Stimulated activated naive B cell treated with anti-CD40 and anti-IgM and Interleukin-4, amounts not matched to agents 10 μg/mL and 1 μg/mL and 100 μg/mL, for 72 hours (primary cell): ENCODE results near the gene ENKUR.

Experiments used
- ATAC-seq, 2 donors: fragments of 150-1000 bp; cut with Tn5 transposase; replicated peaks; 2 replicates each; pipeline ENCODE4 v1.10.0; 2021; ENCODE audit warnings: moderate library complexity in 1 of 2
- DNase-seq: peaks from one replicate; pipeline ENCODE4 v3.0.0; 2021
- H3K27ac Mint-ChIP-seq: one replicate; pipeline ENCODE4 v1.8.0; 2022; ENCODE audit warnings: mild to moderate bottlenecking, mixed read lengths
- H3K27me3 Mint-ChIP-seq, 2 donors: one replicate each; pipeline ENCODE4 v1.8.0; 2022; ENCODE audit warnings: mixed read lengths in 2 of 2
- H3K36me3 Mint-ChIP-seq, 2 donors: one replicate each; pipeline ENCODE4 v1.8.0; 2022; ENCODE audit warnings: mixed read lengths in 2 of 2, mild to moderate bottlenecking in 1 of 2
- H3K4me1 Mint-ChIP-seq, 2 donors: one replicate each; pipeline ENCODE4 v1.8.0; 2022; ENCODE audit warnings: mixed read lengths in 2 of 2, mild to moderate bottlenecking in 1 of 2
- H3K4me3 Mint-ChIP-seq, 2 donors: one replicate each; pipeline ENCODE4 v1.8.0; 2022; ENCODE audit warnings: mild to moderate bottlenecking in 2 of 2, mixed read lengths in 2 of 2, moderate library complexity in 1 of 2
- H3K9me3 Mint-ChIP-seq, 2 donors: one replicate each; pipeline ENCODE4 v1.8.0; 2022; ENCODE audit warnings: mixed read lengths in 2 of 2, mild to moderate bottlenecking in 1 of 2

ENKUR gene

GRCh38 chr10:24953675-24954074, 62.3 kb downstream of the ENKUR start:
- H3K4me1 Mint-ChIP-seq, result peaks cover 4 to 12% of the 10 kb centered on the region in 2 donors
- peak overlapping the region; percentile 27 for H3K27ac Mint-ChIP-seq

DNA sequence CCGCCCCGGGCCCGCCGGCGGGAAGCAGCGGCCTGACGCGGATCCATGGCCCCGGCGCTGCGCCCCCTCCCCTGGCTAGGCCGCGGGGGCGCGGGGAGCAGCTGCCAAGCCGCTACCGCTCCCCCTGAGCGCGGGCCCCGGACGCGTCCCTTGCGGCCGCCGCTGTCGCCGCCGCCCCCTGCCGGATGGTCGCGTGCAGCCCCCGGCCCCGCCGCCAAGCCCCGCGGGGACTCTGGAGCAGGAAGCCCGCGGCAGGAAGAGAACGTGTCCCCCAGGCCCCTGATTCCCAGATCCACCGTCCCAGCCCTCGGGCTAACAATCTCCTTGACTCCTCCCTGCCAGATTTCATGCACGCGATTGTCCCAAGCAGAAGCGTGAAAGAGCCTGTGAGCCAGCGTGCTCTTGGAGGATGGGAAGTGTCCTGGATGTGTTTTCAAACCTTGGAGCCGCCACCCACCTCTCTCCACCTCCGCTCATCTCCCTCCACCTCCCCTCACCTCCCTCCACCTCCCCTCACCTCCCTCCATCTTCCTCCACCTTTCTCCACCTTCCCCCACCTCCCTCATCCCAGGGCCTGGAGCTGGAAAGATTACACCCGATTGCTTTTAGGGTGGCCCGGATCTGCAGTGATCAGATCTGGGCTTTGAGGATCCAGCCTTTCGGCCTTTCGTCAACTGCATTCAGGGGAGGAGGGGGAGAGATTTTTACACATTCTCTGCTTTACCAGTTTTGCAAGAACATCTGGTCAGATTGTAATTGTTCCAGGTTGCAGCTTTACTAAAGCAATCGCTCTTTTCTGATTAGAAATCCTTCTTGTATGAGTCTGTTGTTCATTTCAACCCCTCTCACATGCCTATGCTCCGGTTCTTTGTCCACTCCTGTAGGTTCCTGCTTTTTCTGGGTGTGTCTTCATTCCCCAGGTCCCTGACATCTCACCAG, 63.0 kb downstream of the ENKUR start:
- Mint-ChIP-seq H3K36me3 (no peaks in the 10 kb centered on the region), H3K27me3 (peaks cover 45 to 63% of the 10 kb centered on the region in 2 donors), H3K9me3 (peaks cover 0 to 3% of the 10 kb centered on the region in 2 donors), H3K4me3 (peak overlapping the region; percentile 64 to 72), H3K4me1 (peaks cover 4 to 12% of the 10 kb centered on the region in 2 donors), H3K27ac (peak overlapping the region; percentile 27)
- ATAC-seq, result peak; percentile 59
- no peak for DNase-seq

More at GRCh38 chr10:24953675-24954074, 62.3 kb downstream of the ENKUR start:
- H3K27me3 Mint-ChIP-seq, result peaks cover 41 to 63% of the 10 kb centered on the region in 2 donors
- DNase-seq, result no peak
- H3K36me3 Mint-ChIP-seq, result no peaks in the 10 kb centered on the region
- H3K4me3 Mint-ChIP-seq, result peak overlapping the region; percentile 64 to 72
- H3K9me3 Mint-ChIP-seq, result peaks cover 0 to 3% of the 10 kb centered on the region in 2 donors
- ATAC-seq, result no peak

- peak within 1 kb of the TSS; percentile 73 to 80 for H3K4me3 Mint-ChIP-seq
- H3K27me3 Mint-ChIP-seq, result peaks cover 44 to 58% of the 10 kb centered on the region in 2 donors
- DNase-seq (no peak), ATAC-seq (peak; percentile 31 to 33)
- peak within 1 kb of the TSS; percentile 27 for H3K27ac Mint-ChIP-seq
- peaks cover 4 to 12% of the 10 kb centered on the region in 2 donors for H3K4me1 Mint-ChIP-seq
- H3K9me3 Mint-ChIP-seq, result peaks cover 0 to 3% of the 10 kb centered on the region in 2 donors
- H3K36me3 Mint-ChIP-seq, result no peaks in the 10 kb centered on the region
Observed at GRCh38 chr10:24952143-24952706, 63.7 kb downstream of the ENKUR start, which contains the start of gene PRTFDC1. Gene PRTFDC1 (minus strand): TSS chr10:24952606. CDS start chr10:24952575, 31 bp downstream.

DNA sequence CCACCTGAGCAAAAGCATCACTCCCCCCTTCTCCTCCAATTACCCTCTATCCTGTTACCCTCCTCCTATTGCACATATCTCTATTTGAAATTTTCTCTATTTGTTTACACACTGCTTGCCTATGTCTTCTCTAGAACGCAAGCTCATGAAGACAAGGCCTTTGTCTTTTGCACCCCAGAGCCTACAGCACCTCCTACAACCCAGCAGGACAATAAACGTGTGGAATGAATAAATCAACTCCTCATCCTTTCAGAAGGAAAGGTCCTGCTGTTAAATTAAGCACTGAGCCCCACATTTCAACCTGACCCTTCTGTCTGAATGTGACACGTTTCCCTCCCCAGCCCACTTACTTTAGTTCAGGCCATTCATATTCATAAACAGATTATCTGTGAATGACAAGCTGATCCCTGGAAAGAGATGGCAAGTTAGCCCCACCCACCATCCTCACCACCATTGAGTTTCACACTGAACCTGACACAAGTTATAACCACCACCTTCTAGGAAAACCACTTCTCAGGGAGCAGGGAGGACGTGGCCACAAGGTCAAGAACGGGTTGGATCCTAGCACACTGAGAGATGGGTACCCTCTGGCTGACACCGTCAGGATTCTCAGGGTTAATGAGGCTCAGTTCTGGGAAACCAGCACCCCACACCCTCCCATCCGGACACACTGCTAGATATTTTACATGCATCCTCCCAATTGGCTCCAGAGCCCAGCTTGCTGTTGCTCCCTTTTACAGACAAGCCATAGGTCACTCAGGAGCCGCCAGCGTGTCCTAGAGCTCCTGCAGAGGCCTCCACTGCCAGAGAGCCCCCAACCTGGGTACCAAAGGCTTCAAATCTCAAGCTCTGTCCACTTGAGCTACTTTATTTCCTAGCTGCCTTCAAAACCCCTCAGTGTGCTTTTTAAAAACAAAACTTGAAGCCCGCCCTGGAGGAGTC, 64.5 kb downstream of the ENKUR start:
- no peak for DNase-seq
- H3K36me3 Mint-ChIP-seq, result no peaks in the 10 kb centered on the region
- H3K27me3 Mint-ChIP-seq, result peaks cover 39 to 52% of the 10 kb centered on the region in 2 donors
- peak overlapping the region; percentile 73 to 80 for H3K4me3 Mint-ChIP-seq
- ATAC-seq, result no peak
- no peak overlapping the region for H3K27ac Mint-ChIP-seq
- H3K9me3 Mint-ChIP-seq, result peaks cover 0 to 3% of the 10 kb centered on the region in 2 donors
- peaks cover 4 to 12% of the 10 kb centered on the region in 2 donors for H3K4me1 Mint-ChIP-seq

GRCh38 chr10:24950439-24950838, 65.5 kb downstream of the ENKUR start:
- Mint-ChIP-seq H3K36me3 (no peaks in the 10 kb centered on the region), H3K27ac (no peak overlapping the region), H3K4me1 (peaks cover 4 to 12% of the 10 kb centered on the region in 2 donors), H3K27me3 (peaks cover 39 to 51% of the 10 kb centered on the region in 2 donors), H3K4me3 (no peak overlapping the region), H3K9me3 (peaks cover 0 to 3% of the 10 kb centered on the region in 2 donors)
- ATAC-seq, result no peak
- no peak for DNase-seq

- ATAC-seq, result no peak
- Mint-ChIP-seq H3K4me3 (no peak overlapping the region), H3K27me3 (peaks cover 39 to 48% of the 10 kb centered on the region in 2 donors), H3K27ac (no peak overlapping the region), H3K9me3 (peaks cover 0 to 1% of the 10 kb centered on the region in 2 donors), H3K36me3 (no peaks in the 10 kb centered on the region), H3K4me1 (peaks cover 4 to 12% of the 10 kb centered on the region in 2 donors)
- no peak for DNase-seq
Observed at GRCh38 chr10:24949616-24950015, 66.3 kb downstream of the ENKUR start.

GRCh38 chr10:24947304-24948097, 68.5 kb downstream of the ENKUR start:
- DNase-seq, result no peak
- Mint-ChIP-seq H3K4me3 (no peak overlapping the region), H3K36me3 (no peaks in the 10 kb centered on the region), H3K27ac (no peak overlapping the region), H3K27me3 (peaks cover 30 to 37% of the 10 kb centered on the region in 2 donors), H3K9me3 (peaks cover 0 to 1% of the 10 kb centered on the region in 2 donors), H3K4me1 (peaks cover 2 to 6% of the 10 kb centered on the region in 2 donors)
- ATAC-seq, result no peak

- Mint-ChIP-seq H3K9me3 (peaks cover 0 to 1% of the 10 kb centered on the region in 2 donors), H3K27ac (no peak overlapping the region), H3K36me3 (no peaks in the 10 kb centered on the region), H3K4me3 (no peak overlapping the region), H3K4me1 (no peaks in the 10 kb centered on the region), H3K27me3 (peaks cover 13 to 15% of the 10 kb centered on the region in 2 donors)
- no peak for ATAC-seq
- no peak for DNase-seq
Observed at GRCh38 chr10:24944512-24945255, 71.3 kb downstream of the ENKUR start.

DNA sequence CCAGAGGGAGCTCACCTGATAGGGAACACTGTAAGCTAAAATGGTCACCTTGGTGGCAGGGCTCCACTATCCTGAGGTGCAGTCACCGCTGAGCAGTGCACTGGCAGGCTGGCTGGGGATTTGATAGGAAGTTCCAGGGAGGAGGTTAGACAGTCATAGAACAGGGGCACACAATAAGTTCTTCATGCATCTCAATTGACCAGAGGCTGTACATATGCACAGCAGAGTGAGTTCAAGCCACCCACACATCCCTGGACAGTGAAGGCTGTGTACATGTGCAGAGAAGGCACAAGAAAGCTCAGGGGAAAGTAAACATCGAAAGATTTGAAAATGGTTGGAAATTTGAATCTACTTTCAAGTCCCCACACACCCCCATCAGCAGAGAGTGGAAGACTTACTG, 77.4 kb downstream of the ENKUR start:
- no peaks in the 10 kb centered on the region for H3K36me3 Mint-ChIP-seq
- no peak overlapping the region for H3K27ac Mint-ChIP-seq
- H3K4me3 Mint-ChIP-seq, result no peak overlapping the region
- peaks cover 2 to 4% of the 10 kb centered on the region in 2 donors for H3K9me3 Mint-ChIP-seq
- H3K27me3 Mint-ChIP-seq, result peaks cover 0 to 11% of the 10 kb centered on the region in 2 donors
- no peak for ATAC-seq
- no peaks in the 10 kb centered on the region for H3K4me1 Mint-ChIP-seq
- DNase-seq, result no peak

DNA sequence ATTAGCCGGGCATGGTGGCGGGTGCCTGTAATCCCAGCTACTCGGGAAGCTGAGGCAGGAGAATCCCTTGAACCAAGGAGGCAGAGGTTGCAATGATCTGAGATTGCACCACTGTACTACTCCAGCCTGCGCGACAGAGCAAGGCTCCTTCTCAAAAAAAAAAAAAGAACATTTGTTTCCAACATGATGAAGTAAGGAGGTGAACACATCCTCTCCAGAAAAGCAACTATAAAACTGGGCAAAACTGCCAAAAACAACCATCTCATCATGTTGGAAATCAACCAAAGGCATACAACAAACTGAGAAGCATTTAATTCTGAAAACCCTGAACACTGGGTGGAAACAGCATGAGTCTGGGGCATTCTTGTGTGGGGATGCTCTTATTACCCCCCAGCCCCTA, 77.9 kb downstream of the ENKUR start:
- Mint-ChIP-seq H3K27me3 (peaks cover 0 to 11% of the 10 kb centered on the region in 2 donors), H3K36me3 (no peaks in the 10 kb centered on the region), H3K9me3 (peaks cover 2 to 4% of the 10 kb centered on the region in 2 donors), H3K4me1 (no peaks in the 10 kb centered on the region), H3K27ac (no peak overlapping the region), H3K4me3 (no peak overlapping the region)
- DNase-seq (no peak), ATAC-seq (no peak)

- no peak for ATAC-seq
- no peaks in the 10 kb centered on the region for H3K36me3 Mint-ChIP-seq
Observed at GRCh38 chr10:24935504-24936292, 80.3 kb downstream of the ENKUR start.

More at GRCh38 chr10:24935504-24936292, 80.3 kb downstream of the ENKUR start:
- Mint-ChIP-seq H3K4me3 (no peak overlapping the region), H3K4me1 (no peaks in the 10 kb centered on the region), H3K27ac (no peak overlapping the region), H3K27me3 (peaks cover 0 to 16% of the 10 kb centered on the region in 2 donors), H3K9me3 (peaks cover 2 to 4% of the 10 kb centered on the region in 2 donors)
- DNase-seq, result no peak
